GM12873 (cell line): ENCODE data around the gene ITGB6.

Experiments
- TF ChIP-seq, protein P1 (sequence below): IDR thresholded peaks from 2 replicates; pipeline ENCODE4 v1.5.1; 2012; ENCODE audit warnings: low read depth, mild to moderate bottlenecking, moderate library complexity, low read length, control low read depth; ENCODE audit not compliant: insufficient read depth; ENCODE audit errors: missing control alignments

The ITGB6 gene

DNA sequence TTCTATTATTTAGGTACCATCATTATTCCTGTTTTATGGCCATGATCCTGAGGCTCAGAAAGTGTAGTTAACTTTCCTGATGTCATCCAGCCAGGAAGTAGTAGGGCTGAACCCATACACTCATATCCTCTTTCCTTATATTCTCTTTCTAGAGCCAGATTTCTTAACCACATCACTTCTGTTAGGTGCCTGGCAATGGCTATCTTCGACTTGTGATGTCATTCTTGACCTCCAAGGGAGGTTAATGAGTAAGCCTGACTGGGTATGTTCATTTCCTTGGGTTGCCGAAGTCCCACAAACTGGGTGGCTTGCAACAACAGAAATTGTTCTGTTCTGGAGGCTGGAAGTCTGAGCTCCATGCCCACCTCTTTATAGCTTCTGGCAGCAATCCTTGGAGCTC, 43.4 kb downstream of the ITGB6 start:
- TF ChIP-seq, protein P1, sequence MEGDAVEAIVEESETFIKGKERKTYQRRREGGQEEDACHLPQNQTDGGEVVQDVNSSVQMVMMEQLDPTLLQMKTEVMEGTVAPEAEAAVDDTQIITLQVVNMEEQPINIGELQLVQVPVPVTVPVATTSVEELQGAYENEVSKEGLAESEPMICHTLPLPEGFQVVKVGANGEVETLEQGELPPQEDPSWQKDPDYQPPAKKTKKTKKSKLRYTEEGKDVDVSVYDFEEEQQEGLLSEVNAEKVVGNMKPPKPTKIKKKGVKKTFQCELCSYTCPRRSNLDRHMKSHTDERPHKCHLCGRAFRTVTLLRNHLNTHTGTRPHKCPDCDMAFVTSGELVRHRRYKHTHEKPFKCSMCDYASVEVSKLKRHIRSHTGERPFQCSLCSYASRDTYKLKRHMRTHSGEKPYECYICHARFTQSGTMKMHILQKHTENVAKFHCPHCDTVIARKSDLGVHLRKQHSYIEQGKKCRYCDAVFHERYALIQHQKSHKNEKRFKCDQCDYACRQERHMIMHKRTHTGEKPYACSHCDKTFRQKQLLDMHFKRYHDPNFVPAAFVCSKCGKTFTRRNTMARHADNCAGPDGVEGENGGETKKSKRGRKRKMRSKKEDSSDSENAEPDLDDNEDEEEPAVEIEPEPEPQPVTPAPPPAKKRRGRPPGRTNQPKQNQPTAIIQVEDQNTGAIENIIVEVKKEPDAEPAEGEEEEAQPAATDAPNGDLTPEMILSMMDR: no peak

DNA sequence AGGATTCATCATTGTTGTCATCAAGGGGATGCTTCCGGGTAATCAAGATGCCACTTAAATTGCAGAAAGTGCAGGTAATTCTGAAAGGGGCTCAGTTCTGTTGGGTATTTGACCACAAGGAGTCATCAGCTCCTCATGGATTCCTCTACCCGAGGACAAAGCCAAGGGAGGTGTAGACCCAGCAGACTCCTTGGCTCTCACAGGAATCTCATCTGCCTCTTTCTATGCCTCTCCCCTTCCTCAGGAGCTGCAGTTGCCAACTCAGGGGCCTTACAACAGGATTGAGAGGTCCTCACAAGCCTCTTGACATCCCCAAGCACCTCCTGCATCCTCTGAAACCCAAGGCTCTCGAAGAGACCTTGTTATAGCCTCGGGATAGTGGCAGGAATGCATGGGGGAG, 44.0 kb downstream of the ITGB6 start:
- TF ChIP-seq, protein P1: no peak

DNA sequence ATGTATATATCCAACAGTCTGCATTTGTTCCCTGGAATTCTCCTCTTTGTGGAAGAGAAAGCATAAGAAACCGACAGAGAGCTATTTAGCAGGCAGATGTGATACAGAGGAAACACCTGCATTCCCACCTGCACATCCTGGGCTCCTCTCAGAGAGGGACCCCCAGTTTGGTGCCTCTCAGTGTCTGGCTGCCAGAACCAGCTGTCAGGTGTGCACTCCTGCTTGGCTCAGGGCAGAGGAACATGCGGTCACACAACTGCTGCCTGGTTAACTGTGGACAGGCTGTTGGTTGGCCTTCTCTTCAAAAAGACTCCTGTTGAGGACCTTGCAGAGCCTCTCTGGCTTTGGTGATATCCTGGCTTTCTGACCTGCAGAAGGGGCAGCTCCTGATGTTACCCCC, 54.6 kb downstream of the ITGB6 start:
- TF ChIP-seq, protein P1: no peak

DNA sequence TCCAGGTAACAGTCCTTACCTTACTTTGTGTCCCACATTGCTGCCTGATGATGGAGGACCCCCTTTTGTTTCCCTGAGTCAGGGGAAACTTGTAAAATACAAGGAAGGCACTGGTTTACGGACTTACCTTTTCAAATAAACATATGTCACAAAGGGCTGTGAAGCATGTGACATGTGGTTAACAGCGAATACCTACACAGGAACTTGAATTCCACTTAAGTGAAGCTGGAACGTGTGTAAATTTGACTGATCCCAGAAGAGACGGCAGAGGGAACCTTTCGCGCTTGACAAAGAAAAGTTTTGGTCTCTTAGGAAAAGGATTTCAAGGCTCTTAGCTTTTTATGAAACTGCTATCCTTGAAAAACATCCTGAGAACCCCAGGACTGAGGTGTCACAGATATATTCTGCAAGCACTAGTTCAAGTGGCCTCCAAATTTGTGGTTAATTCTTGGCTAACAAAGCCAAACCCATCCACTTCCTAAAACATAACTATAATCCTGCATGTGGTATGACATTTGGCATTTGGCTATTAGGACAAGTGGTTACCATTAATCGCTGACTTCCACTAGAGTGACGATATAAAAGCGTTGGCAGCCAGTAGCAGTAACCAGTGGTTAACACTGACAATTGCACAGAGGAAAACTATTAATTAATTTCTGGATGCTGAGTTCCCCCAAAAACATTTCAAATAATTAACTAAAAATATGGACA, 55.6 kb downstream of the ITGB6 start:
- TF ChIP-seq, protein P1: no peak

DNA sequence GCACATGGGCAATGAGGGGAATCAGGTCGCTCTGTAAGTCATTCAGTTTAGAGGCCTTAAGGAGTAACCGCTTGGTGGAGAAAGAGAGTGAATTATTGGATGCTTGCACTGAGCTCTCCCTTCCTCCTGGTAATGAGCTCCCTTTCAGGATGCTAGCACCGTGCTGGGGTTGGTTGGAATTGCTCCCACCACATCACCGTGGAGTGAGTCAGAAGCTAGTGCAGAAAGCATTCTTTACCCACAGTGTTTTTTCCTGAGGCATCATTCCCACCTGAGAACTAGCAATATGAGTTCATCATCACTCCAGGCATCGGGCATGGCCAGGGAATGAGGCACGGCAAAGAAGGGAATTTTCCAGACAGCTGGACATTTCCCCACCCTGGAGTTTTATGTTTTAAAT, 57.6 kb downstream of the ITGB6 start:
- TF ChIP-seq, protein P1: no peak

DNA sequence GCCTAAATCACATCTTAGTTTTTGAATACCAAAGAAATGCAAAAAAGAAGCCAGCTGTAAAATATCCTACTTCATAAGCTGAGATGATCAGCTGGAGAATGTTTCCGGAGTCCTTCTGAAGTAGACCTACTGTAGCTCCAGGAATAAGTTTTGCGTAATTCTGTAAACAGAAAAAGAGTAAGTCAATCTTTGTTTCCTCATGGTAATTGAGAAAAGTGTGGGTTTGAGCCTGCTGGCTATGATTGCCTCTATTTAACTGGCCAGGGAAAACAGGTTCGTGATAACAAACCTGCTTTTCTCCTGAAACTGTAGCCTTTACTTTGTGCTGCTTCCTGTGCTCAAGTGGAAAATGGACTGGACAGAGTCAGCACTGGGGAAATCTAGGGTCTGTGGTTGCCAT, 58.2 kb downstream of the ITGB6 start:
- TF ChIP-seq, protein P1: no peak

DNA sequence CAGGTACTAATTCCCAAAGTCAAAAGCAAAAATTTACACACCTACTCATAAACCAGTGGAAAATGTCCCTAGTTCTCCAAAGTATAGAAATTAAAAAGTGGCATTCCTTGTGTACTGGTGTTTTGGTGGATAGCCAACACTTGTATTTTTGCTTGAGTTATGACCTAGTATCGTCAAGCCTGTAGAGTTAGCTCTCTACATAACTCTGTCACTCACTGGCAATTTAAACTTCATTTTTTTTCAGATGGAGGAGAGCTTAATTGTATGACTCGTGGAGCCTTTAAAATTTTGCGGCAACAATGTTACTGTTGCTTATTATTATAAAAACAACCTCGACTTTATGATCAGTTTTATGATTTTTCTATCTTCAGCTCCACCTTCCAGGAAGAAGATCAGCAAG, 58.7 kb downstream of the ITGB6 start:
- TF ChIP-seq, protein P1: no peak
